IPS DF 4.7 (cell line): ENCODE measurements around the gene SPAG5.
A peak's percentile ranks its signal among the peaks of the same experiment; 100 is the strongest.
"Not testable (repeated sequence)": the region's sequence is repeated elsewhere in the genome, so short reads cannot be mapped to it uniquely, and the experiment has no call there.

Experiments used
- DNase-seq: peaks from one replicate; pipeline ENCODE4 v3.0.0-alpha.2; 2013; ENCODE audit warnings: low spot score; ENCODE audit errors: extremely low read depth

Gene SPAG5

GRCh38 chr17:28612936-28613872 is 14.4 kb upstream of the SPAG5 start:
- no peak for DNase-seq

GRCh38 chr17:28612531-28612930 is 13.7 kb upstream of the SPAG5 start:
- no peak for DNase-seq

GRCh38 chr17:28610376-28610775 is 11.6 kb upstream of the SPAG5 start:
- DNase-seq, result no peak

- DNase-seq, result not testable (repeated sequence)
These were observed 5.2 kb upstream of the SPAG5 start for GRCh38 chr17:28604031-28604430.

DNA sequence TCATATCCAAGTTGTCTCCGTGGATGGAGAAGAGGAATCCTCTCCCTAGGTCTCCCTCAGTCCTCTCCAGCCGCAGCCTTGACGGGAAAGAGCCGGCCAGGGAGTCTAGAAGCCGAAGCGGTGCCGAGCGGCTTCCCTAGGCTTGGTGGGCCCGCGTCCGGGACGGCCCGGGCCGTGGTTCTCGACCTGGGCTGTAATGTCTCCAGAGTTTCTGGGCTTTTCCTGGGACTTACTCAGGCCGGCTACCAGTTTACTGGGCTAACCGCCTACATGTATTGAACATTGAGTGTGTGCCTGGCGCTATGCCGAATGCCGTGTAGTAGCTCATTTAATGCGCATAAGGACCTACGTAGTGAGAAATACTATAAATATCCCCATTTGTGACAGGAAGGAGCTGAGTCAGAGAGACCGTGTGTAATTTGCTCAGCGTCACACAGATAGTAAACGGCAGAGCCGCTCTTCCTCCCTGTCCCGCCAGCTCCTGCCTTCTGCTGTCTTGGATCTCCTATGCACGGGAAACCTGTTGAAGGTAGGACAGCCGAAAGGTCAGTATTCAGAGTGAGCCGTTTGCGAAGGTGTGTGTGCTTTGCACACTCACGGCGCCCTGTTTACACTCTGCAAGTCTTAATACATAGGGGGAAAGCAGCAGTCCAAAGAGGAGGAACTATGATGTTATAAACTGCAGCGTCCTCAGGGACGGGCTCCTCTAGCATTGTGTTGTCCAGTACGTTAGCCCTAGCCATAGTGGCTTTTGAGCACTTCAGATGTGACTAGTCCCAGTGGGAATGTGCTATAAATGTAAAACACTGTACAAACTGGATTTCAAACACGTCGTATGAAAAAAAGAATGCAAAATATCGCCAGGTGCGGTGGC is 723 bp upstream of the SPAG5 start:
- no peak for DNase-seq

DNA sequence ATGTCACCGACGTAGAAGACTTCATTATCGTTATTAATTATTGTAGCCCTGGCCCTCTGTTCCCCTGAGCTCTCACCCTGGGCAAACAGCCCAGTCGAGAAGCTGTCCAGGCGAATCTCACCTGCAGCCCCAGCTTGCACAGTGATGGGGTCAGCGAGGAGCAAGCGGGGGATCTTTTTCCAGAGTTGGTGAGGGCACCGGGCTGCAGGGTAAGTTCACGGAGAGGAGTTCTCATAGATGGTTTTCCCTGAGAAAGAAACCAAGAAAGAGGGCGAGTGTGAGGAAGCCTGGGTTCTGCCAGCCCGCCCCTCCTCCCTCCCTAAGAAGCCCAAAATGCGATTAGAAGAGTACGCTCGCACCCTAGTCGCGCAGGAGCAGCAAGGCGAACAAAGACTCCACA is 436 bp downstream of the SPAG5 start:
- no peak for DNase-seq

DNA sequence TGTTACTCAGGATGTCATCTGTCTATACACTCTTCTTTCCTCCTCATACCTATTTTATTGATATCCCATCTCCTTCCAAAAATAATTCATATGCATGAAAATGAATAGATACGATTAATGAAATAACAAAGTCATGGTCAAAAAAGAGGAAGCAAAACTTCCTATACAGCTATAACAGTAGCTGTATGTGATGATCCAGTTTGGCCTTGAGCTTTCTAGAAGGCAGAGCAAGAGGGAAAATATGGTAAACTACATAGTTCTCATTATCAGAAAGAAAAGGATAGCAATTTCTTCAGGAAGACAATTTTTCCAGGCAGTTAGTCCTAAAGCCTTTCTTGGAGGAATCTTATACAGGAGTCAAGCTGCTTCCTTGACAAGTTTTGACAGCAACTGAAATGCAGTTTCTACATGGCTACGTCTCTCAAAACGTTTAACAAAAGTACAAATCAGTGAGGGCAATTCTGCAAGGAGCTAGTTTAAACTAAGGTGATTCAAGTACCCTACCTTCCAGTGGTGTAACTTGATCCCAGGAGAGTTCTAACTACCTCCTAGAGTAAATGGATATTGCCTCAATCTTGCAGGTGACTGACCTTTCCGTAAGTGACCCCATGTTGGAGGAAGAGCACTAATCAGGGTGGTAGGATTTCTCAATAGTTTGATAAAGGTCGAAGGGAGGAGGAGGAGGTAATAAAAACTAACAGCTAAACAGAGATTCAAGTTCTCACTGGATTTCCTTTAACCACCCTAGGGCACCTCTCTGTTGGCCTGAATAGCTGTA is 1.0 kb downstream of the SPAG5 start:
- DNase-seq, result no peak

- no peak for DNase-seq
These were observed 6.6 kb downstream of the SPAG5 start for GRCh38 chr17:28592260-28592659.

DNA sequence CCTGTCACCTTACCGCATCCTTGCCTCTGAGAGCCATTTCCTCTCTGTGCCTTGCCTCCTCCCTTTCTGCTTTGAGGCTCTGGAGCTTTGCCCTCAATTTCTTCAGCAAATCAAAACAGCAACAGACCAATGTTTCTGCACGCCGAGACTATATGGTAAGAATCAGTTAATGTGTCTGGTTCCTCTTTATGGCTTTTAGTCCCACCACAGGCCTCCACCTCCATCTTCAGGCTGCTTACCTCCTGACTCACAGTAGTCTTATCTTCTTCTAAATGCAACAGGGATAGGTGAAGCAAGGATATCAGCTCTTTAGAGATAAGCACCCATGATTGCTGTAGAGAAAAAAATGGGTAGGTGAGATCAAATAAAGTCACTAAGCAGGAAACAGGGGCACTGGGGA is 13.0 kb downstream of the SPAG5 start:
- no peak for DNase-seq

DNA sequence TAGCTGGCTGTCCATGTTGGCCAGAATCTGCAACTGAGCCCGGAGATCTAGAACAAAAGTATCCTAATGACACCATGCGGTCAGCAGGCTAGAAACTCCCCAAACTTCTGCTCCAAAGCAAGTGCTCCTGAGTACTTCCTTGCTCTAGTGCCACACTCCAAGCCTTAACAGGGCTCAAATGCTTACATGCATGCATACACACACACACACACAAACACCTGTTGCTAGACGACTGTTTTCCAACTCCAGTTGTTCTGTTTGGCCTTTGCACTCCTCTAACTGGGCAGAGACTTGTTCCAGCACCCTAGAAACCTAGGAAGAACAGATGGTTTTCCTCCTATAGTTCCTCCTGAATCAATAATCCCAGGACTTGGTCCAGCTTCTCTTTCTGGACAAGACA is 14.4 kb downstream of the SPAG5 start:
- DNase-seq, result no peak

DNA sequence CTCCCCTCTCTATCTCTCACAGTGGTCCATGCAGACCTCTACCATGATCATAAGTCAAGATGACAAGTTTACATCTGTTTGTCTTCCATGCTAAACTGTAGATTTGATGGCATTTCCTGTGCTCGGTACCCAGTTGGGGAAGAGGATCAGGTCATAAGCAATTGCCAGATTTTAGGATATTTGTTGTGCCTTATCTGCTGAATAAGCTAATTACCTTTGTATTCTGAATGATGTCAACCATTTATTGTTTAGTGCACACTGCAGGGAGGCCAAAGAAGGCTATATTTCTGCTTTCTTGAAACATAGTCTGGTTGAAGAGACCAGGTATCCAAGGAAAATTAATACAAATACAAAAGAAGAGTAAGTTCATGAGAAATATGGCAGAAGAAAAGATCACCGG is 16.3 kb downstream of the SPAG5 start:
- no peak for DNase-seq

GRCh38 chr17:28580959-28581358 is 17.9 kb downstream of the SPAG5 start:
- no peak for DNase-seq

DNA sequence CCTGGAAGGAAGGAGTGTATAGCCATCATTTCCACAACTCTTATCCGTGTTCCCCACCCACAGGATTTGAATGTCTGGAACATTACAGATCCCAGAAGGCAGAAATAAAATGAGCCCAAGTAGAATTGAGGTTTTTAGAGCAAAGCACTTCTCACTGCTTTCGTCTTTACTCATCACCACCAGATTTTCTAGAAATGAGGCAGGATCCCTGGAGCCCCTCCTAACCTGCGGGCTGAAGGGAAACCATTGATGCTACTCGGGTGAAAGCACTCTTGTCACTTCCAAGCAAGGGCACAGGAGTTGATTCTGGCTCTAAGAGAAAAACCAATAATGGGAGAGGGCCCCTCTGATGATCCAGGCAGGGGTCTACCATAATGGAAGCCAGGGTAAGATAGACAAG is 19.3 kb downstream of the SPAG5 start:
- no peak for DNase-seq

DNA sequence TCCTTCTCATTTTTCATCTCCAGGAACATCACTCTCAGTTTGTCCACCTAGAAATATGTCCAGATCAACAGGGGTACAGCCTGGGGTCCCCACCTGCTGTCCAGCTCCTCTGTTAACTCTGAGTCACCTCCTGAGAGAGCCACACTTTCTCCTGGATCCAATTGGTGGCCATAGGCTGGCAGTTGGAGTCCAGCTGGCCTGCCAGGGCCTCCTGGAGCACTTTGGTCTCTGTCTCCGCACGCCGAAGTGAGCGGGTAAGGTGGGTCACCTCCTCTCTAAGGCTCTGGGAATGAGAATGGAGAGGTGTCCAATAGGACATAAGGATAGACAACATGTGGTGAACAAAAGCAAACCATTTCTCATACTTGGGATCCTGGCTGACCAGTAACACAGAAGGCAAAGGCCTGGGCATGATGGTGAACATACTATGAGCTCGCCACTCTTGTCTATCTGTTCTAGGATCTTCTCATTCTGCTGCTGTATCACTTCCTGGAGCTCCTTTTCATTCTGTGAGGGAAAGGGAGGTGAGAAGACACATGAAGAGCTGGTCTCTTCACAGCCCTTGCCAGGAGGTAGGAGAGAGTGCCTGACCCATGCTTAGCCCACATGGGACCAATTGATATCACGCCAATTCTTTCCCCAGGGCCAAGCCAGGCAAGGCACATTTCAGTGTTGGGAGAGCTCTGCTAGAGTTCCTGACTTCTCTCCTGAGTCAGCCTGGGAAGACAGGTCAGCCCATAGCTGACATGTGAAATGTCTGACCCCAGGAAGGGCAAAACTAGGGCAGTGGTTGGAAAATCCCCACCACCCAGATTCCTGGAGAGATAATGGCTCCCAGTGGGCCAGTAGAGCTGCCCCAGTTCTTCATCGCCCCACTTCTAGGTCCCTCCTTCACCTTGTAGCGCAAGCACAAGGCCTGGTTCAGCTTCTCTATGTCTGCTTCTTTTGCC is 20.3 kb downstream of the SPAG5 start:
- no peak for DNase-seq

- DNase-seq, result no peak
These were observed 21.4 kb downstream of the SPAG5 start for GRCh38 chr17:28577466-28577824.

GRCh38 chr17:28576758-28577465 is 21.9 kb downstream of the SPAG5 start, which contains the start of gene ALDOC:
TSS of gene ALDOC (minus strand) at chr17:28576895. CDS start at chr17:28575532, 1,363 bp downstream.
- DNase-seq, result peak; percentile 86

DNA sequence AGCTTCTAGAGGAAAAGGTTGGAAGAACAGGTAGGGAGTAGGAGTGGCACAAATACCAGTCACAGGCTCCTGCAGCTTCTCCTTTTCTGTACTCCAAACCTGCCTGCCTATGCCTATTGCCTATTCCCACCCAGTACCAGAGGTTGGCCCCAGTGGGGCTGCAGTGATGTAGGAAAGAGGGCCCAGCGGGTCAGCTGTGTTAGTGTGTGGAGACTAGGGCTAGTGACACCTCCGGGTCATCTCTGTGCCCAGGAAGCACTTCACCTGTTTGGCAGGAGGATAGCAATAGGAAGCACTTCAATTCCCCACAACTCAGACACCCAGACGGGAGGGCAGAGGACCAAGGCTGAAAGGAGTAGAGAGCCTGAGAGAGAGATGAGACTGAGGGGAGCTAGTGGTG is 22.8 kb downstream of the SPAG5 start:
- not testable (repeated sequence) for DNase-seq

- DNase-seq, result no peak
These were observed 23.6 kb downstream of the SPAG5 start for GRCh38 chr17:28575126-28575795.

GRCh38 chr17:28574526-28574925 is 24.3 kb downstream of the SPAG5 start:
- DNase-seq, result no peak
